CD8-positive, alpha-beta memory T cell (primary cell): ENCODE measurements around the gene RSU1. TPM values are rescaled to one million over a fixed set of nuclear protein-coding genes. Genes with fewer than 3 reads are reported as not detected.
"Not testable (repeated sequence)": the region's sequence is repeated elsewhere in the genome, so short reads cannot be mapped to it uniquely, and the experiment has no call there.

Experiments used
- CTCF ChIA-PET: fragments of 350-600 bp; sonication (Branson Sonifier 250); formaldehyde crosslinking; loops from one replicate; lab custom pipeline; 2021; ENCODE audit warnings: antibody characterized with exemption; lab: Charles Lee
- POLR2A ChIA-PET: fragments of 350-600 bp; sonication (Branson Sonifier 250); formaldehyde crosslinking; loops from one replicate; lab custom pipeline; 2021; ENCODE audit warnings: antibody characterized with exemption; lab: Charles Lee
- DNase-seq, 5 donors: peaks; one replicate each; pipeline versions ENCODE4 v3.0.0 to v3.0.0-alpha.2; 2020 to 2022; ENCODE audit warnings: mixed read lengths in 1 of 5
- H3K27ac ChIP-seq: one replicate; pipeline ENCODE4 v1.7.0; 2013; ENCODE audit warnings: low read depth, mild to moderate bottlenecking, low read length, moderate library complexity
- H3K27me3 ChIP-seq: 2 replicates; pipeline ENCODE4 v1.7.0; 2013; ENCODE audit warnings: low read length, mild to moderate bottlenecking; ENCODE audit not compliant: insufficient read depth, poor library complexity, severe bottlenecking
- H3K36me3 ChIP-seq: 2 replicates; pipeline ENCODE4 v1.7.0; 2013; ENCODE audit warnings: mild to moderate bottlenecking, low read length, moderate library complexity; ENCODE audit not compliant: insufficient read depth
- H3K4me1 ChIP-seq: 2 replicates; pipeline ENCODE4 v1.7.0; 2013; ENCODE audit warnings: mild to moderate bottlenecking, low read length, moderate library complexity; ENCODE audit not compliant: insufficient read depth
- H3K4me3 ChIP-seq: 2 replicates; pipeline ENCODE4 v1.7.0; 2013; ENCODE audit warnings: mild to moderate bottlenecking, low read length
- H3K9me3 ChIP-seq: 2 replicates; pipeline ENCODE4 v1.7.0; 2013; ENCODE audit warnings: mild to moderate bottlenecking, low read length
- H3K27ac Mint-ChIP-seq, 8 donors: one replicate each; pipeline ENCODE4 v1.8.0; 2020 to 2021; ENCODE audit warnings: mixed read lengths in 8 of 8, mild to moderate bottlenecking in 6 of 8, inconsistent platforms in 3 of 8, moderate library complexity in 3 of 8
- H3K27me3 Mint-ChIP-seq, 2 donors: one replicate each; pipeline ENCODE4 v1.8.0; 2020 to 2021; ENCODE audit warnings: mixed read lengths in 2 of 2, mild to moderate bottlenecking in 1 of 2, moderate library complexity in 1 of 2
- H3K36me3 Mint-ChIP-seq, 3 donors: one replicate each; pipeline ENCODE4 v1.8.0; 2020 to 2021; ENCODE audit warnings: mixed read lengths in 3 of 3, inconsistent platforms in 1 of 3, mild to moderate bottlenecking in 1 of 3
- H3K4me1 Mint-ChIP-seq, 3 donors: one replicate each; pipeline ENCODE4 v1.8.0; 2020 to 2021; ENCODE audit warnings: mixed read lengths in 3 of 3, inconsistent platforms in 1 of 3, mild to moderate bottlenecking in 1 of 3
- H3K4me3 Mint-ChIP-seq, 7 donors: one replicate each; pipeline ENCODE4 v1.8.0; 2020 to 2021; ENCODE audit warnings: mixed read lengths in 7 of 7, mild to moderate bottlenecking in 6 of 7, moderate library complexity in 4 of 7, inconsistent platforms in 2 of 7
- H3K9me3 Mint-ChIP-seq, 5 donors: one replicate each; pipeline ENCODE4 v1.8.0; 2020 to 2022; ENCODE audit warnings: mixed read lengths in 5 of 5, mild to moderate bottlenecking in 3 of 5, moderate library complexity in 2 of 5, inconsistent platforms in 1 of 5
- polyA plus RNA-seq: library from polyadenylated mRNA; unstranded; fragments of 300-500 nt; fragmentation: Illumina TruSeq; gene quantifications from one replicate; pipeline ENCODE4 v1.2.3, GENCODE V29; 2021
- total RNA-seq, 2 experiments: library from RNA; stranded (reverse); gene quantifications; one replicate each; pipeline ENCODE4 v1.2.3, GENCODE V29; 2021

The RSU1 gene
- total and polyA plus RNA-seq, 3 experiments from 2014 or later: 66.4 to 132 (median 68.5) TPM

- Histone ChIP-seq H3K4me1 (no peaks in the 10 kb centered on the region), H3K27ac (no peak overlapping the region), H3K4me3 (no peak overlapping the region), H3K9me3 (no peaks in the 10 kb centered on the region), H3K27me3 (no peaks in the 10 kb centered on the region), H3K36me3 (peaks cover 4% of the 10 kb centered on the region)
- H3K27ac Mint-ChIP-seq: peak overlapping the region in 3 of 8 donors; percentile 8 to 35 (median 32)
- ChIA-PET CTCF (no interaction called here), POLR2A (no interaction called here)
- peaks cover 0 to 44% (median 24%) of the 10 kb centered on the region in 3 donors for H3K36me3 Mint-ChIP-seq
- peaks cover 17 to 34% (median 31%) of the 10 kb centered on the region in 3 donors for H3K4me1 Mint-ChIP-seq
- no peaks in the 10 kb centered on the region for H3K27me3 Mint-ChIP-seq
- no peaks in the 10 kb centered on the region for H3K9me3 Mint-ChIP-seq
- H3K4me3 Mint-ChIP-seq: no peak overlapping the region
- DNase-seq: no peak
These were observed 51.5 kb downstream of the RSU1 start for GRCh38 chr10:16765509-16766375.

- DNase-seq: no peak
- Histone ChIP-seq H3K4me1 (no peaks in the 10 kb centered on the region), H3K9me3 (no peaks in the 10 kb centered on the region), H3K4me3 (no peak overlapping the region), H3K36me3 (peaks cover 4% of the 10 kb centered on the region), H3K27ac (no peak overlapping the region), H3K27me3 (no peaks in the 10 kb centered on the region)
- no peak overlapping the region for H3K27ac Mint-ChIP-seq
- no peaks in the 10 kb centered on the region for H3K9me3 Mint-ChIP-seq
- H3K4me1 Mint-ChIP-seq: peaks cover 21 to 30% (median 23%) of the 10 kb centered on the region in 3 donors
- H3K27me3 Mint-ChIP-seq: no peaks in the 10 kb centered on the region
- H3K36me3 Mint-ChIP-seq: peaks cover 0 to 61% (median 24%) of the 10 kb centered on the region in 3 donors
- ChIA-PET POLR2A (no interaction called here), CTCF (interaction anchor here (1.3 to 1.6 kb wide), 2 partner anchors 16 kb away, joined by 3 read pairs; no protein-coding TSS in a partner anchor)
- no peak overlapping the region for H3K4me3 Mint-ChIP-seq
These were observed 55.9 kb downstream of the RSU1 start for GRCh38 chr10:16761300-16761699.

- H3K4me3 Mint-ChIP-seq: no peak overlapping the region
- no peaks in the 10 kb centered on the region for H3K27me3 Mint-ChIP-seq
- H3K36me3 ChIP-seq: peaks cover 8% of the 10 kb centered on the region
- CTCF ChIA-PET: no interaction called here
- H3K4me1 Mint-ChIP-seq: peaks cover 10 to 15% (median 13%) of the 10 kb centered on the region in 3 donors
- H3K36me3 Mint-ChIP-seq: peaks cover 0 to 76% (median 24%) of the 10 kb centered on the region in 3 donors
- peak overlapping the region in 3 of 8 donors; percentile 44 to 66 (median 54) for H3K27ac Mint-ChIP-seq
- no peak overlapping the region for H3K4me3 ChIP-seq
- H3K9me3 Mint-ChIP-seq: no peaks in the 10 kb centered on the region
- no peaks in the 10 kb centered on the region for H3K27me3 ChIP-seq
- no peak overlapping the region for H3K27ac ChIP-seq
- DNase-seq: no peak
- no peaks in the 10 kb centered on the region for H3K4me1 ChIP-seq
- no peaks in the 10 kb centered on the region for H3K9me3 ChIP-seq
- POLR2A ChIA-PET: no interaction called here
These were observed 60.5 kb downstream of the RSU1 start for GRCh38 chr10:16756561-16757221.

GRCh38 chr10:16754765-16755164 is 62.5 kb downstream of the RSU1 start:
- H3K9me3 Mint-ChIP-seq: no peaks in the 10 kb centered on the region
- DNase-seq: no peak
- Histone ChIP-seq H3K4me1 (no peaks in the 10 kb centered on the region), H3K9me3 (no peaks in the 10 kb centered on the region), H3K27me3 (no peaks in the 10 kb centered on the region), H3K4me3 (no peak overlapping the region), H3K27ac (no peak overlapping the region), H3K36me3 (peaks cover 10% of the 10 kb centered on the region)
- no peaks in the 10 kb centered on the region for H3K27me3 Mint-ChIP-seq
- ChIA-PET POLR2A (no interaction called here), CTCF (no interaction called here)
- peaks cover 7 to 12% (median 9%) of the 10 kb centered on the region in 3 donors for H3K4me1 Mint-ChIP-seq
- H3K27ac Mint-ChIP-seq: peak overlapping the region in 1 of 8 donors; percentile 87
- no peak overlapping the region for H3K4me3 Mint-ChIP-seq
- H3K36me3 Mint-ChIP-seq: peaks cover 0 to 85% (median 21%) of the 10 kb centered on the region in 3 donors

GRCh38 chr10:16752849-16753248 is 64.4 kb downstream of the RSU1 start:
- CTCF ChIA-PET, H3K27me3 ChIP-seq, H3K27ac ChIP-seq, DNase-seq, H3K9me3 Mint-ChIP-seq, POLR2A ChIA-PET, H3K36me3 ChIP-seq, H3K4me1 ChIP-seq, H3K27me3 Mint-ChIP-seq, H3K27ac Mint-ChIP-seq, H3K9me3 ChIP-seq, H3K4me3 Mint-ChIP-seq, H3K4me3 ChIP-seq: not testable (repeated sequence)
- Mint-ChIP-seq H3K36me3 (peaks cover 0 to 87% (median 27%) of the 10 kb centered on the region in 3 donors), H3K4me1 (peaks cover 7 to 11% (median 9%) of the 10 kb centered on the region in 3 donors)

GRCh38 chr10:16752099-16752498 is 65.1 kb downstream of the RSU1 start:
- Mint-ChIP-seq H3K36me3 (peaks cover 0 to 86% (median 33%) of the 10 kb centered on the region in 3 donors), H3K4me3 (no peak overlapping the region), H3K9me3 (no peaks in the 10 kb centered on the region), H3K4me1 (peaks cover 4 to 9% (median 8%) of the 10 kb centered on the region in 3 donors), H3K27ac (no peak overlapping the region), H3K27me3 (no peaks in the 10 kb centered on the region)
- H3K4me1 ChIP-seq: no peaks in the 10 kb centered on the region
- H3K4me3 ChIP-seq: no peak overlapping the region
- H3K36me3 ChIP-seq: peaks cover 10% of the 10 kb centered on the region
- H3K27me3 ChIP-seq: no peaks in the 10 kb centered on the region
- ChIA-PET CTCF (no interaction called here), POLR2A (no interaction called here)
- no peak for DNase-seq
- H3K27ac ChIP-seq: no peak overlapping the region
- no peaks in the 10 kb centered on the region for H3K9me3 ChIP-seq

- Histone ChIP-seq H3K4me3 (no peak overlapping the region), H3K36me3 (peaks cover 10% of the 10 kb centered on the region), H3K27me3 (no peaks in the 10 kb centered on the region), H3K4me1 (no peaks in the 10 kb centered on the region), H3K9me3 (no peaks in the 10 kb centered on the region), H3K27ac (no peak overlapping the region)
- H3K4me3 Mint-ChIP-seq: no peak overlapping the region
- H3K27ac Mint-ChIP-seq: peak overlapping the region in 2 of 8 donors; percentile 23 to 60
- ChIA-PET POLR2A (no interaction called here), CTCF (no interaction called here)
- H3K4me1 Mint-ChIP-seq: peaks cover 1 to 5% (median 2%) of the 10 kb centered on the region in 3 donors
- no peak for DNase-seq
- no peaks in the 10 kb centered on the region for H3K9me3 Mint-ChIP-seq
- no peaks in the 10 kb centered on the region for H3K27me3 Mint-ChIP-seq
- peaks cover 0 to 86% (median 35%) of the 10 kb centered on the region in 3 donors for H3K36me3 Mint-ChIP-seq
These were observed 66.0 kb downstream of the RSU1 start for GRCh38 chr10:16751244-16751643.

- POLR2A ChIA-PET: no interaction called here
- DNase-seq: no peak
- Mint-ChIP-seq H3K4me3 (no peak overlapping the region), H3K27ac (no peak overlapping the region), H3K27me3 (no peaks in the 10 kb centered on the region), H3K36me3 (peaks cover 0 to 83% (median 36%) of the 10 kb centered on the region in 3 donors), H3K4me1 (peaks cover 0 to 4% (median 1%) of the 10 kb centered on the region in 3 donors), H3K9me3 (no peaks in the 10 kb centered on the region)
- Histone ChIP-seq H3K9me3 (no peaks in the 10 kb centered on the region), H3K27ac (no peak overlapping the region), H3K4me1 (no peaks in the 10 kb centered on the region), H3K27me3 (no peaks in the 10 kb centered on the region), H3K36me3 (peaks cover 10% of the 10 kb centered on the region), H3K4me3 (no peak overlapping the region)
- CTCF ChIA-PET: no interaction called here
These were observed 66.8 kb downstream of the RSU1 start for GRCh38 chr10:16750461-16750860.
